ENCODE results near the gene GRK5. TPM values are rescaled to one million over a fixed set of nuclear protein-coding genes. Genes with fewer than 3 reads are reported as not detected.

Gene GRK5
- total RNA-seq, 2 donors from 2014 or later: 85.3 to 90.2 TPM

GRCh38 chr10:119370972-119371703 is 163.8 kb downstream of the GRK5 start:
- ATAC-seq (ENCODE audit: insufficient number of reproducible peaks, low FRiP score, low read depth) (peak; percentile 66), DNase-seq (ENCODE audit: low spot score) (peak; percentile 55)
- Histone ChIP-seq H3K27ac (peak overlapping the region; percentile 57 to 73), H3K27me3 (replicated peaks; ENCODE audit: insufficient read depth) (no peaks in the 10 kb centered on the region), H3K36me3 (no peaks in the 10 kb centered on the region), H3K4me1 (ENCODE audit: control insufficient read depth in 1 of 2, low read depth in 2 of 2) (peaks cover 34 to 71% of the 10 kb centered on the region in 2 donors), H3K4me3 (peak overlapping the region; percentile 58), H3K9me3 (no peaks in the 10 kb centered on the region)
- TF ChIP-seq CTCF (IDR thresholded peaks at IDR 0.05): no peak

GRCh38 chr10:119371704-119372663 is 164.6 kb downstream of the GRK5 start:
- H3K4me1 ChIP-seq (ENCODE audit: control insufficient read depth in 1 of 2, low read depth in 2 of 2): peaks cover 34 to 62% of the 10 kb centered on the region in 2 donors
- ATAC-seq (ENCODE audit: insufficient number of reproducible peaks, low FRiP score, low read depth): no peak
- no peak for DNase-seq (ENCODE audit: low spot score)
- no peak overlapping the region for H3K4me3 ChIP-seq
- peak overlapping the region; percentile 57 to 73 for H3K27ac ChIP-seq
- no peaks in the 10 kb centered on the region for H3K36me3 ChIP-seq
- H3K9me3 ChIP-seq: no peaks in the 10 kb centered on the region
- H3K27me3 ChIP-seq (replicated peaks; ENCODE audit: insufficient read depth): no peaks in the 10 kb centered on the region
- no peak for TF ChIP-seq CTCF (IDR thresholded peaks at IDR 0.05)

GRCh38 chr10:119373294-119374102 is 166.1 kb downstream of the GRK5 start:
- DNase-seq (ENCODE audit: low spot score) (no peak), ATAC-seq (ENCODE audit: insufficient number of reproducible peaks, low FRiP score, low read depth) (no peak)
- Histone ChIP-seq H3K36me3 (no peaks in the 10 kb centered on the region), H3K4me1 (ENCODE audit: control insufficient read depth in 1 of 2, low read depth in 2 of 2) (peaks cover 26 to 59% of the 10 kb centered on the region in 2 donors), H3K27me3 (replicated peaks; ENCODE audit: insufficient read depth) (no peaks in the 10 kb centered on the region), H3K27ac (no peak overlapping the region), H3K9me3 (no peaks in the 10 kb centered on the region), H3K4me3 (no peak overlapping the region)
- no peak for TF ChIP-seq CTCF (IDR thresholded peaks at IDR 0.05)

GRCh38 chr10:119374236-119374635 is 166.9 kb downstream of the GRK5 start:
- H3K4me3 ChIP-seq: no peak overlapping the region
- peaks cover 18 to 55% of the 10 kb centered on the region in 2 donors for H3K4me1 ChIP-seq (ENCODE audit: control insufficient read depth in 1 of 2, low read depth in 2 of 2)
- no peaks in the 10 kb centered on the region for H3K27me3 ChIP-seq (replicated peaks; ENCODE audit: insufficient read depth)
- DNase-seq (ENCODE audit: low spot score): no peak
- TF ChIP-seq CTCF (IDR thresholded peaks at IDR 0.05): no peak
- no peak for ATAC-seq (ENCODE audit: insufficient number of reproducible peaks, low FRiP score, low read depth)
- H3K27ac ChIP-seq: no peak overlapping the region
- no peaks in the 10 kb centered on the region for H3K9me3 ChIP-seq
- H3K36me3 ChIP-seq: no peaks in the 10 kb centered on the region
